Activated CD4-positive, alpha-beta T cell treated with anti-CD3 and anti-CD28 coated beads, Interleukin-2, amount 10 ng/mL, durations not matched to agents 24 days and 14 days (primary cell): ENCODE measurements around the gene WRAP73. TPM values are rescaled to one million over a fixed set of nuclear protein-coding genes. Genes with fewer than 3 reads are reported as not detected.

ENCODE experiments used
- DNase-seq: peaks from one replicate; pipeline ENCODE4 v3.0.0; 2022
- H3K27ac Mint-ChIP-seq: one replicate; pipeline ENCODE4 v1.8.0; 2022; ENCODE audit warnings: mild to moderate bottlenecking, mixed read lengths
- H3K27me3 Mint-ChIP-seq: one replicate; pipeline ENCODE4 v1.8.0; 2022; ENCODE audit warnings: mixed read lengths
- H3K36me3 Mint-ChIP-seq: one replicate; pipeline ENCODE4 v1.8.0; 2022; ENCODE audit warnings: low read depth, mild to moderate bottlenecking, mixed read lengths
- H3K4me1 Mint-ChIP-seq: one replicate; pipeline ENCODE4 v1.8.0; 2021; ENCODE audit warnings: mixed read lengths
- H3K4me3 Mint-ChIP-seq: one replicate; pipeline ENCODE4 v1.8.0; 2022; ENCODE audit warnings: mild to moderate bottlenecking, moderate library complexity, mixed read lengths
- H3K9me3 Mint-ChIP-seq: one replicate; pipeline ENCODE4 v1.8.0; 2021; ENCODE audit warnings: mixed read lengths
- intact Hi-C: fragments of 100-400 bp; cut with micrococcal nuclease; formaldehyde crosslinking; loops from one replicate; pipeline ENCODE4 v1.15.1; 2023
- total RNA-seq: library from RNA; stranded (reverse); gene quantifications from 2 replicates; pipeline ENCODE4 v1.2.3, GENCODE V29; 2022

Gene WRAP73
- total RNA-seq, 1 donor from 2014 or later = 41.3 TPM

DNA sequence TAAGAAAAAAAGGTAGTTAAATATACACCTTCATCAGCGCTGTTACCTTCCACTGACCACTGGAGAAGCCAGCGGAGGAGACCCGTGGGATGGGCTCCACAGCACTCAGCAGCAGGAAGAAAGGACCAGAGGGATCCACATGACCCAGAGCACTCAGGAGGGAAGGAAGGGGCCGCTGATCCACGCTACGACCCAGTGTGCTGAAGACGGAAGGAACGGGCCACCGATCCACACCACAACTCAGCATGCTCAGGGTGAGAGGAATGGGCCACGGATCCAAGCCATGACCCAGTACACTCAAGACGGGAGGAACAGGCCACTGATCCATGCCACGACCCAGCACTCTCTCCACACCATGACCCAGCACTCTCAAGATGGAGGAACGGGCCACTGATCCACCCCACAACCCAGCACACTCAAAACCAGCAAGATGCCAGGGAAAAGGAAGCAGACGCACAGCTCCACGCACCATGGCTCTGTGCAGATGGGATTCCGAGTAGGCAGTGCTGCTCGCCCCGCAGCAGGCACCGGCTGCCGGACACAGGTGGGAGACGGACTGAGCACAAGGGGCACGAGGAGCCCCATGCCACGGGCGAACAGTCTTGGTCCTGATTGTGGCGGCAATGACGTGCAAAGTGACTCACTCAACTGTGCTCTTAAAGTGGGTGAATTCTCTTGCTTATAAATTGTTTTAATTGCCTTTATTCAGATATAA lies 8.7 kb downstream of the WRAP73 start:
- H3K27me3 Mint-ChIP-seq = no peaks in the 10 kb centered on the region
- peaks cover 21% of the 10 kb centered on the region for H3K36me3 Mint-ChIP-seq
- no peak overlapping the region for H3K27ac Mint-ChIP-seq
- H3K4me3 Mint-ChIP-seq = no peak overlapping the region
- no peaks in the 10 kb centered on the region for H3K9me3 Mint-ChIP-seq
- no peaks in the 10 kb centered on the region for H3K4me1 Mint-ChIP-seq
- intact Hi-C loops = no loop called here
- DNase-seq = no peak

DNA sequence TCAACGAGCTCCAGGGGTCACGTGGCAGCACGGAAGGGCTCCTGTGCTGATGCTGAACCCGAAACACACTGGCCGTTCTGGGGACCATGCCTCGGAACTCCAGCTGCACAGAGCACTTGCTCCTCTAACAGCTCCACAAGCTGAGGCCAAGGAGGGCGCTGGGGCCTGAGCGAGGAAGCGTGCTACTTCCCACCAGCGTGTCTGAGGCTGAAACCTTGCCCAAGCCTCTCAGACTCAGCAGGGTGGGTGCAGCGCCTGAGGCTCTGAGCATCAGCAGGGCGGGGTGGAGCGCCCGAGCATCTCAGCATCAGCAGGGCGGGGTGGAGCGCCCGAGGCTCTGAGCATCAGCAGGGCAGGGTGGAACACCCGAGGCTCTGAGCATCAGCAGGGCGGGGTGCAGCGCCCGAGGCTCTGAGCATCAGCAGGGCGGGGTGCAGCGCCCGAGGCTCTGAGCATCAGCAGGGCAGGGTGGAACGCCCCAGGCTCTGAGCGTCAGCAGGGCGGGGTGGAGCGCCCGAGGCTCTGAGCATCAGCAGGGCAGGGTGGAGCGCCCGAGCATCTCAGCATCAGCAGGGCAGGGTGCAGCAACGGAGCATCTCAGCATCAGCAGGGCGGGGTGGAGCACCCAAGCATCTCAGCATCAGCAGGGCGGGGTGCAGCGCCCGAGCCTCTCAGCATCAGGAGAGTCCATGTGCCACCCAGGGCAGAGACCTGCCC lies 9.6 kb downstream of the WRAP73 start:
- Mint-ChIP-seq H3K27ac (no peak overlapping the region), H3K27me3 (no peaks in the 10 kb centered on the region)
- no peak for DNase-seq

DNA sequence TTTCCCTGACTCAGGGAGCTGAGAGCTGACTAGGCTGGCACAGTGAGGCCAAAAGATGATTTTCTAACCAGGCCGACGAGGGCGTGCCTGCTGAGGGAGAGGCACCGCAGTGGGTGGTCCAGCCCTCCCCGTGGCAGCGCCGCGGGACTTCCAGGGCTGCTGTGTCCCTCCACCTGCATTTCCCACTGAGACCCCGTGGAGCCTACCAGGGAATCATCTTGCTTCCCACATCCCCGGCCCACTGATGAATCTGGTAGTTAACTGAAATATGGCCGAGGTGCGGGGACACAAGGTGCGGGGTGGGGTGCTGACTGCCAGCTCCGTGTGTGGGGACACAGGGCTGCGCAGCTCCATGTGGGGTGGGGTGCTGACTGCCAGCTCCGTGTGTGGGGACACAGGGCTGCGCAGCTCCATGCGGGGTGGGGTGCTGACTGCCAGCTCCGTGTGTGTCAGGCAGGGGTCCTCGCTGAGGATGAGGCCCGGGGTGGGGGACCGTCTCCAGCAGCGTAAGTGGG lies 10.4 kb downstream of the WRAP73 start:
- no peaks in the 10 kb centered on the region for H3K27me3 Mint-ChIP-seq
- H3K36me3 Mint-ChIP-seq = peaks cover 18% of the 10 kb centered on the region
- intact Hi-C loops = no loop called here
- H3K4me3 Mint-ChIP-seq = no peak overlapping the region
- H3K9me3 Mint-ChIP-seq = no peaks in the 10 kb centered on the region
- H3K4me1 Mint-ChIP-seq = no peaks in the 10 kb centered on the region
- no peak overlapping the region for H3K27ac Mint-ChIP-seq
- no peak for DNase-seq

More for the DNA sequence above, 9.6 kb downstream of the WRAP73 start:
- Mint-ChIP-seq H3K4me3 (no peak overlapping the region), H3K4me1 (no peaks in the 10 kb centered on the region), H3K9me3 (no peaks in the 10 kb centered on the region), H3K36me3 (peaks cover 21% of the 10 kb centered on the region)
- intact Hi-C loops = no loop called here

DNA sequence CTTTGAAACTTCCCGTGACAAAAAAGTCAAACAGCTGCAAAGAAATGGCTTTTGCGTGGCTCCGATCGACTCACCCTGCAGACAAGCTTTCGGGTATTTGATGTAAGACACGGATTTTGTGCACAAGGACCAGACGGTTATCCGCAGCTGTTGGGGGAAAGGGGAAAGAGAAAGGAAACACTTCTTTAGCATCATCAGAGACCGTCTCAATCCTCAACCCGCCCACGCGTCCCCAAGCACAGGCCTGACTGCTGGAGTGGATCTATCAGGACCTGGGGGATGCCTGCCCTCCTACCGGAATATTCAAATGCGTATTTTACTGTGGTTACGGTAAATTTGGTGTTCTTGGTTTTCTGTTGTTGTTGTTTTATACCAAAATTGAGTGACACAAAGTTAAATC lies 11.2 kb downstream of the WRAP73 start:
- intact Hi-C loops = no loop called here
- DNase-seq = no peak
- Mint-ChIP-seq H3K4me1 (no peaks in the 10 kb centered on the region), H3K27me3 (no peaks in the 10 kb centered on the region), H3K9me3 (no peaks in the 10 kb centered on the region), H3K27ac (no peak overlapping the region), H3K36me3 (peaks cover 16% of the 10 kb centered on the region), H3K4me3 (no peak overlapping the region)

DNA sequence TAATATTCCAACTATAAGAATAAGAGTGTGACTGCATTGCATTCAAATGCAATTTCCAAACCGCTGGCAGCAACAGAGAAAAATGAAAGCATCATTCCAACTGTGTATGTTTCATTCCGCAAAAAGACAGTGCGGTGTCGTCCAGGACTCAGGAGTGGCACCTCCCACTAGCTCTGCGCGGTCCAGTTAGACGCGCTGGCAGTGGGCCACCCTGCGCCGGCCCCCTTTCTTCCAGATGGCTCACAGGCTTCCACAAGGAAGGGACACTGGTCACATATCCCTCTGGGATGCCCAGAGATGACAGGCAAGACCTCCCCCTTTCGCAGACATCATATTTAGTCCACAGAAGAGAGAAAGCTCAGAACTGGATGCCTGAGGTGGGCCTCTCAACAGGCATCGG lies 11.9 kb downstream of the WRAP73 start:
- intact Hi-C loops = no loop called here
- Mint-ChIP-seq H3K27me3 (no peaks in the 10 kb centered on the region), H3K27ac (no peak overlapping the region), H3K36me3 (peaks cover 18% of the 10 kb centered on the region), H3K9me3 (no peaks in the 10 kb centered on the region), H3K4me1 (no peaks in the 10 kb centered on the region), H3K4me3 (no peak overlapping the region)
- no peak for DNase-seq

DNA sequence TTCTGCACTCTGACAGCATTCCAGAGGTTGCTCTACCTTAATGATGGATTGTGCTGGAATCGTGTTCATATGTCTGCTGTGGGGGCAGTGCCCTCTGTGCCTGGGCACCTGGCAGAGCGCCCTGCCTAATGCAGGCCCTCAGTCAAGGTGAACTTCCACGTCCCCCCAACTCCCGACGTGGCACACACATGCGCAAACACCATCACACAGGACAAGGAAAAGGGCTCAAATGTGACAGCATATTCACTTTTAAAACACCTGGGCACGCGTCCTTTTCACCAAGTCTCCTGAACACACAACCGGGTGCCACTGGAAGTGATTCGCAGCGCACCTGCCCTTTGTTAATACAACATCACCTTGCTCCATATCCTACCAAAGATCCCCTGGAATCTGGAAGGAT lies 13.4 kb downstream of the WRAP73 start:
- Mint-ChIP-seq H3K27ac (no peak overlapping the region), H3K4me3 (no peak overlapping the region), H3K36me3 (peaks cover 11% of the 10 kb centered on the region), H3K4me1 (no peaks in the 10 kb centered on the region), H3K27me3 (no peaks in the 10 kb centered on the region), H3K9me3 (no peaks in the 10 kb centered on the region)
- intact Hi-C loops = no loop called here
- DNase-seq = no peak

DNA sequence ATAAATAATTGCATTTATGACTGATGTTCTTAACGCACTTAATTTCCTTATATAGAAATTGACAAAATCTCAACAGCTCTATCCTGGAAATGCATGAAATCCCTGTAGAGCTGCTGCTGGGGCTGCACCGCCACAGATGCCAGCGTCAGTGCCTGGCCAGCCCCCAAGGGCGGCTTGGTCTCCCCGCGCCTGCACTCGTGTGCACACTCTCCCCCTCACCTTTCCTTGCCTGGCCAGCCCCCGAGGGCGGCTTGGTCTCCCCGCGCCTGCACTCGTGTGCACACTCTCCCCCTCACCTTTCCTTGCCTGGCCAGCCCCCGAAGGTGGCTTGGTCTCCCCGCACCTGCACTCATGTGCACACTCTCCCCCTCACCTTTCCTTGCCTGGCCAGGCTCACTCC lies 13.8 kb downstream of the WRAP73 start:
- intact Hi-C loops = no loop called here
- H3K27ac Mint-ChIP-seq = no peak overlapping the region
- no peaks in the 10 kb centered on the region for H3K4me1 Mint-ChIP-seq
- DNase-seq = no peak
- peaks cover 11% of the 10 kb centered on the region for H3K36me3 Mint-ChIP-seq
- no peaks in the 10 kb centered on the region for H3K9me3 Mint-ChIP-seq
- H3K27me3 Mint-ChIP-seq = no peaks in the 10 kb centered on the region
- no peak overlapping the region for H3K4me3 Mint-ChIP-seq

DNA sequence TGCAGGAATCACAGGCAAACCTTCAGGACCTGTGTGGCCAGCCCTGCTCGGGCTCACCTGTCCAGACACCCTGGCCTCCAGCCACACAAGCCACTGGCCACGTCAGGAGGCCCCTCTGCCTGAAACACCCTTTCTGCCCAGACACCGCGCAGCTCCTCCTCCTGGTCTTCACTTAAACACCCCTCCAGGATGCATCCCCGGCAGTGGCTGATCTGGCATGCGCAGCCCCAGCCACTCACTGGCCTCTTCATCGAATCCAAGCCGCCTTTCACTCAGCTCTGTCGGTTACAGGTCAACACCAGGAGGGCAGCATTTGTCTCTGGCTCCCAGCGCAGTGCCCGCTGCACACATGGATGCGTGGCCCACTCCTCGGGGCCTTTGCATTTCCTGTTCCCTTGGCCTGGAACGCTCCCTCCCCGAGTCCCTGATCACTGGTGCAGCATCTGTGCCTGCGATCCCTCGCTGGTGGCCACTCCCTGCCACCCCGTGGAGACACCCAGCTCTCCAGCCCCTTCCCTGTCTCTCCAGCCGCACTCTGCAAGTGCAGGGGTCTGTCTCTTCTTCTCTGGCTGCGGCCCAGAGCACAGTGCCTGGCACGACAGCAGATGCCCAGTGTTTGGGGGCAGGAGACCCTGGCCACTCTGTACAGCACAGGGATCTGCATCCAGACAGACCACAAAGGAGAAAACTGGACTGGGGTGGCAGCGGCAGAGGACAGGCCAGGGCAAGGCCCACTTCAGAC lies 15.7 kb downstream of the WRAP73 start:
- DNase-seq = no peak
- H3K4me3 Mint-ChIP-seq = no peak overlapping the region
- no peaks in the 10 kb centered on the region for H3K4me1 Mint-ChIP-seq
- no peaks in the 10 kb centered on the region for H3K27me3 Mint-ChIP-seq
- no peaks in the 10 kb centered on the region for H3K9me3 Mint-ChIP-seq
- H3K27ac Mint-ChIP-seq = no peak overlapping the region
- intact Hi-C loops = no loop called here
- peaks cover 16% of the 10 kb centered on the region for H3K36me3 Mint-ChIP-seq

DNA sequence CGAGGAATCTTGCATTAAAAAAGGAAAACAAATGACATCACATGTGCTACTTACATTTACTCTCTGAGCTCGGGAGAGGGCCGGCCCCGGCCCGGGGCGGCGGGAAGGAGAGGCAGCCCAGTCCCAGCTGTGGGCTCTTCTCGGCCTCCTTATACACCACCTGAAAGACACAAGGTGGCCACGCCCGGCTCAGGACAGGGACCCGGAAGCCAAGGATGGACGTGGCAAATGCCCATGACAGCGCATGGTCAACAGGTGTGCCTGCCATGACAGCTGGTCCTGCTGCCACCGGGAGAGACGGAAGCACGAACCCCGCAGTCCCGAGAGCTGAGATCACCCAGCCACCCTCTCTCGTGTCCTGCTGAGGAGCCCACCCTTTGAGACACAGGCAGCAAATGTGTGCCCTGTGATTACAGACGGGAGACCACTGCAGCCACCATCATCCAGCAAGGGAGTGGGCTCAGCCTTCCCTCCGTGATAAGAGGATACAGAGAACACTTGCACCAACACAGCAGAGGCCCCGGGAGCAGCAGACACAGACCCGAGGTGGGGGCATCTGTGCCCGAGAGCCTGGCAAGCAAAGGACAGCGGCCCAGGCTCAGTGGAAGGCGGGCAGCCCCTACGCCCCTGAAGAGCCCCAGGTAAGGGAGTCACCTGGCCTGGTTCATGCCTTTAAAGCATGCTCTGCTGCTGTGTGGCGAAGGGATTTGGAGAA lies 16.4 kb downstream of the WRAP73 start:
- intact Hi-C loops = no loop called here
- H3K27me3 Mint-ChIP-seq = no peaks in the 10 kb centered on the region
- no peak overlapping the region for H3K4me3 Mint-ChIP-seq
- DNase-seq = no peak
- H3K9me3 Mint-ChIP-seq = no peaks in the 10 kb centered on the region
- H3K4me1 Mint-ChIP-seq = no peaks in the 10 kb centered on the region
- H3K27ac Mint-ChIP-seq = no peak overlapping the region
- peaks cover 20% of the 10 kb centered on the region for H3K36me3 Mint-ChIP-seq

DNA sequence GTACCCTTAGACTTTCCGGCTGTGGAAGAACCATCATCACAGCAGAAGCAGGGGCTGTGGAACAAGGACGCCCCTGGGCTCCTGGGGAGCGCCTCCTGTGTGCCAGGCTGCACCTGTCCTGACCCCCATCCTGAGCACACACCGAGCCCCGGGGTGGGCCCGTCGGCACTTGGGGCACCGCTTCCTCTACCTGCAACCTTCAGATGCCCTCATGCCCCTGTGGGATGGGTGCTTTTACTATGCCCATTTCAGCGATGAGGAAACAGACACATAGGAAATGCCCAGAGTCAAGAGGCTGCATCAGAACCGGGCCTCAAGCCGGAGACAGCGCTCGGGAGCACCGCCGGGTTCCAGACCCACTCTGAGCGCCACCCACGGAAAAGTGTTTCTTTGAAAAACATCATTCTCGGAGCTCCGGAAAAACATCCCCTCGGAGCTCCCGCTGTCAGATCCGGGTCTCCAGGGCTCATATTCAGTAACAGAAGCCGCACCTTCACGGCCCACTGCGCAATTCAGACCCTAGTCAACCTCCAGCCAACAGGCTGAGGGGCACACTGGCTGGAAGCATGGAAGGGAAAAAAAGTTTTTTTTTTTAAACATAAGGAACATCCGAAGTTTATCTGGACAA lies 17.1 kb downstream of the WRAP73 start:
- Mint-ChIP-seq H3K9me3 (no peaks in the 10 kb centered on the region), H3K4me1 (no peaks in the 10 kb centered on the region), H3K27ac (no peak overlapping the region), H3K36me3 (peaks cover 20% of the 10 kb centered on the region), H3K27me3 (no peaks in the 10 kb centered on the region), H3K4me3 (no peak overlapping the region)
- DNase-seq = no peak
- intact Hi-C loops = no loop called here

DNA sequence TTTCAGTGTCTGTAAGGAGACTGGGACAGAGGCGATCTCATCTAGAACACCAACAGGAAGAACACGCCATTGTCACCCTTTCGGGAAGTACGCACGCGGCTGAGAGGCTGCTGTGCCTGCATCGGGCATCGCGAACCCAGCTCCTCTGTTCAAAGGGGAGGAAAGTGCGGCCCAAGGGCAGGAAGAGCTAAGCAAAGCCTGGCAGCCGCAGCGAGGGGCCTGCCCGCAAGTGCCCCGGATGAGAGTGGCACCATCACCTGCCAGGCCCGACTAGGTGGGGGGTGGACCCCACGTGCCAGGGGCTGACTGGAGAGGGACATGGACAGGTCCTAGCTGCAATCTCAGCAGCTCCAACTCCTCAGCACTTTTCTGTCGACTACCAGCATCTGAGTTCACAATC lies 17.6 kb downstream of the WRAP73 start:
- peaks cover 20% of the 10 kb centered on the region for H3K36me3 Mint-ChIP-seq
- H3K4me3 Mint-ChIP-seq = no peak overlapping the region
- no peak overlapping the region for H3K27ac Mint-ChIP-seq
- H3K27me3 Mint-ChIP-seq = no peaks in the 10 kb centered on the region
- H3K9me3 Mint-ChIP-seq = no peaks in the 10 kb centered on the region
- H3K4me1 Mint-ChIP-seq = no peaks in the 10 kb centered on the region
- DNase-seq = no peak
- intact Hi-C loops = no loop called here

DNA sequence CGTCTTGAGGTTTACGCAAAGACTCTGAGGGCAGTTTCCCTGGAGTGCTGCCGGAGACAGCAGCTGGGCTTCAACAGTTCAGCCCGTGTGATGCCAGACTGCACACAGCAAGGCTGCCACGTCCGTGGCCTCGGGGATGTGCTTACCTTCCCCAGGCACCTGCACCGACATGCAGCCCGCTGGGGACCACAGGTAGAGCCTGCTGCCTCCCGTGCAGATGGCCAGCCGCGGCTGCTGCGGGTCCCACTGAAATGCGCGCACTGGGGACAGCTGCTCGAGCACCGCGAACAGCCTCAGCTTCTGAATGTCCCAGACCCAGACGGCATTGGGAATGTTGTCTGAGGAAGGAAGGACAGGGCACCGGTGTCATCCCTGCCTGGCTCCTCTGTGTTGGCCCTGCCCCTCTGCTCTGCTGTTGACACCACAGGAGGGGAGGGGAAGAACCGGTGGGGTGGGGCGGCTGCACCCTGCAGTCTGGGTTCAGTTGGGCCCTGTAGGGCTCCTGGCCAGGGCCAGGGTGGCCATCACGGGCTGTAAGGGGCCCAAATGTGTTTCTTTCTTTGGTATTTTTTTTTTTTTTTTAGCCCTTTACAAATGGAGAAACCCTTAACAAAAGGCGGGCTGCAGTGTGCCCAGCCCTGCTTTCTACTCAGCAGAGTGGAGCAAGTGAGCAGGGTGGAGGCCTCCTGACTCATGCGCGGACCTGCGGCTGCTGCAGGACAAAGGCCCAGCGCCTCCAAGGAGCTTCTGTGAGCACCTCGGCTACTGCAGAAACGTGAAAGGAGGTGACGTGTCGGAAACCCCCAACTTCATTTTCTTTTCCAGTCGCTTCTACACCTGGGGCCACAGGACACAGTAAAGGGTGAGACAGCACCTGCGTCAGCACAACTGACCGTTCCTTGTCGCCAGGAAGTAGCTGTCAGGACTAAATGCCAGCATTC lies 18.3 kb downstream of the WRAP73 start:
- Mint-ChIP-seq H3K9me3 (no peaks in the 10 kb centered on the region), H3K27me3 (no peaks in the 10 kb centered on the region), H3K4me1 (no peaks in the 10 kb centered on the region), H3K36me3 (peaks cover 20% of the 10 kb centered on the region), H3K4me3 (no peak overlapping the region), H3K27ac (no peak overlapping the region)
- no peak for DNase-seq
- intact Hi-C loops = no loop called here
